DMS79 (cell line): Measurements from ENCODE around the gene ALPP.
"Not testable (repeated sequence)": the region's sequence is repeated elsewhere in the genome, so short reads cannot be mapped to it uniquely, and the experiment has no call there.

Experiments used
- DNase-seq: peaks from one replicate; lab custom pipeline; 2025; lab: John Stamatoyannopoulos, UW

The ALPP gene

GRCh38 chr2:232378735-232379151 is at the start of gene ALPP:
Gene ALPP (plus strand): TSS chr2:232378751. CDS start chr2:232378803, 52 bp downstream.
- not testable (repeated sequence) for DNase-seq

- no peak for DNase-seq
Measured at GRCh38 chr2:232329716-232330067, 48.9 kb upstream of the ALPP start.

GRCh38 chr2:232330068-232330999 is 48.2 kb upstream of the ALPP start:
- DNase-seq, result no peak

GRCh38 chr2:232331061-232331460 is 47.5 kb upstream of the ALPP start:
- not testable (repeated sequence) for DNase-seq

- DNase-seq, result not testable (repeated sequence)
Measured at GRCh38 chr2:232331641-232332040, 46.9 kb upstream of the ALPP start.

- DNase-seq, result not testable (repeated sequence)
Measured at GRCh38 chr2:232332244-232332939, 46.2 kb upstream of the ALPP start.

- no peak for DNase-seq
Measured at GRCh38 chr2:232332940-232333259, 45.7 kb upstream of the ALPP start.

- DNase-seq, result no peak
Measured at GRCh38 chr2:232333361-232334135, 45.0 kb upstream of the ALPP start.

GRCh38 chr2:232334136-232334884 is 44.2 kb upstream of the ALPP start:
- DNase-seq, result not testable (repeated sequence)

- not testable (repeated sequence) for DNase-seq
Measured at GRCh38 chr2:232334885-232335205, 43.7 kb upstream of the ALPP start.

GRCh38 chr2:232335206-232335858 is 43.2 kb upstream of the ALPP start:
- DNase-seq, result not testable (repeated sequence)

GRCh38 chr2:232335859-232336215 is 42.7 kb upstream of the ALPP start:
- DNase-seq, result no peak

- no peak for DNase-seq
Measured at GRCh38 chr2:232336241-232336736, 42.3 kb upstream of the ALPP start.

- DNase-seq, result no peak
Measured at GRCh38 chr2:232336981-232337720, 41.4 kb upstream of the ALPP start.

GRCh38 chr2:232338094-232338758 is 40.3 kb upstream of the ALPP start:
- DNase-seq, result not testable (repeated sequence)

- DNase-seq, result no peak
Measured at GRCh38 chr2:232338759-232339106, 39.8 kb upstream of the ALPP start.

GRCh38 chr2:232339121-232340081 is 39.1 kb upstream of the ALPP start:
- DNase-seq, result no peak

- no peak for DNase-seq
Measured at GRCh38 chr2:232340171-232340935, 38.2 kb upstream of the ALPP start.
